ENCODE results near the gene LCN10. TPM values are rescaled to one million over a fixed set of nuclear protein-coding genes. Genes with fewer than 3 reads are reported as not detected.
A peak's percentile ranks its signal among the peaks of the same experiment; 100 is the strongest.

Gene LCN10
- total and polyA plus RNA-seq, 2 of the 13 experiments (the other 11 are each of a cell fraction or from before 2014, with no cell fraction given), result 0.53 to 0.61 TPM

- TF ChIP-seq ZNF597 (CRISPR knock-in tag; IDR thresholded peaks at IDR 0.05) (no peak), MTERF4 (CRISPR knock-in tag; IDR thresholded peaks at IDR 0.05) (no peak)
These were observed 33.2 kb downstream of the LCN10 start (continued) for GRCh38 chr9:136709454-136710109.

- CTCF ChIA-PET (ENCODE audit: low intra/inter-chr PET ratio, low total read pairs), result no interaction called here
- in situ Hi-C loops (cut with HindIII; ENCODE audit: extremely low pct_ligation_motif_present, low pct_unique_long_range_greater_than_20kb), result no loop called here
These were observed 34.8 kb downstream of the LCN10 start for GRCh38 chr9:136707849-136708517.

More at GRCh38 chr9:136707849-136708517, 34.8 kb downstream of the LCN10 start:
- peak overlapping the region; percentile 61; the same call in 1 of the 2 replicates for H3K4me2 ChIP-seq (ENCODE audit: low read depth, low read length)
- POLR2A ChIA-PET, result interaction anchor here (0.9 to 1.3 kb wide), 3 partner anchors 8 to 20 kb away, joined by 3 read pairs; no protein-coding TSS in a partner anchor
- DNase-seq (ENCODE audit: low spot score), result no peak
- peaks cover 15 to 62% of the 10 kb centered on the region in 2 experiments; a peak in 3 of 5 replicates for H3K27me3 ChIP-seq (ENCODE audit: control insufficient read depth in 1 of 2, insufficient read depth in 2 of 2, low read length in 2 of 2)
- H3K4me3 ChIP-seq (replicated peaks in 1 of 3; ENCODE audit: insufficient read depth in 1 of 3, low read depth in 2 of 3, low read length in 3 of 3), result peak overlapping the region in 1 of 3 experiments; percentile 10; a peak in 1 of 6 replicates
- H3K4me1 ChIP-seq (ENCODE audit: insufficient read depth, low read length), result peaks cover 22% of the 10 kb centered on the region
- H3K9ac ChIP-seq (ENCODE audit: insufficient read depth, low read depth, low read length), result no peak overlapping the region
- ATAC-seq, result peak; percentile 31; the same call in 2 of the 3 replicates
- WGBS (ENCODE audit: low lambda C conversion rate), result 28% methylated on average over 18 of the region's 22 CpGs
- H4K20me1 ChIP-seq (ENCODE audit: insufficient read depth, low read length), result no peaks in the 10 kb centered on the region
- H3K27ac ChIP-seq (ENCODE audit: extremely low read length, insufficient read depth, low read length), result no peak overlapping the region
- no peak overlapping the region for H2AFZ ChIP-seq (ENCODE audit: low read length)
- no TSS peak for BruUV-seq (replicated peaks)
- H3K9me3 ChIP-seq (ENCODE audit: low read length), result no peaks in the 10 kb centered on the region
- no peak for FAIRE-seq
- no peaks in the 10 kb centered on the region for H3K36me3 ChIP-seq (replicated peaks in 1 of 2; ENCODE audit: control insufficient read depth in 1 of 2, insufficient read depth in 2 of 2, low read length in 2 of 2)
- TF ChIP-seq SAP130 (CRISPR knock-in tag; IDR thresholded peaks at IDR 0.05; ENCODE audit: low read depth) (peak; percentile 8; the same call in 1 of the 2 replicates), ZNF7 (CRISPR knock-in tag; IDR thresholded peaks at IDR 0.05) (no peak), TOPORS (CRISPR knock-in tag; IDR thresholded peaks at IDR 0.05) (no peak), NFAT5 (CRISPR knock-in tag; IDR thresholded peaks at IDR 0.05) (no peak), KDM3A (CRISPR knock-in tag; IDR thresholded peaks at IDR 0.05; ENCODE audit: low read depth) (no peak), CBX2 (IDR thresholded peaks at IDR 0.05; ENCODE audit: low read depth, low read length) (no peak), CBX2 (CRISPR knock-in tag; IDR thresholded peaks at IDR 0.05; ENCODE audit: low read depth) (0 out of 2 replicates have a peak, but pooled peaks have one; percentile 37), LCORL (IDR thresholded peaks at IDR 0.05) (no peak), LCORL (CRISPR knock-in tag; IDR thresholded peaks at IDR 0.05) (no peak)
- no peaks in the 10 kb centered on the region for H3K79me2 ChIP-seq (ENCODE audit: insufficient read depth, low read length)
- intact Hi-C loops (cut with micrococcal nuclease; ENCODE audit: unreplicated experiment), result no loop called here
